GM19025 (cell line): ENCODE data around the gene ADD2.
"Not testable (repeated sequence)": the region's sequence is repeated elsewhere in the genome, so short reads cannot be mapped to it uniquely, and the experiment has no call there.

ENCODE experiments used
- ATAC-seq: cut with Tn5 transposase; IDR thresholded peaks from one replicate; pipeline ENCODE4 v1.9.1; 2021; ENCODE audit warnings: mild to moderate bottlenecking, low read depth, moderate library complexity; ENCODE audit not compliant: unreplicated experiment

Gene ADD2

GRCh38 chr2:70648961-70649360 lies 119.0 kb downstream of the ADD2 start:
- no peak for ATAC-seq

GRCh38 chr2:70647873-70648481 lies 120.0 kb downstream of the ADD2 start:
- ATAC-seq: no peak

- ATAC-seq: no peak
Measured at GRCh38 chr2:70646420-70646818, 121.6 kb downstream of the ADD2 start.

GRCh38 chr2:70645733-70646419 lies 122.1 kb downstream of the ADD2 start:
- no peak for ATAC-seq

- ATAC-seq: no peak
Measured at GRCh38 chr2:70643715-70644114, 124.3 kb downstream of the ADD2 start.

- ATAC-seq: no peak
Measured at GRCh38 chr2:70641263-70641784, 126.7 kb downstream of the ADD2 start.

- no peak for ATAC-seq
Measured at GRCh38 chr2:70639841-70640436, 128.1 kb downstream of the ADD2 start.

- no peak for ATAC-seq
Measured at GRCh38 chr2:70638561-70638960, 129.4 kb downstream of the ADD2 start.

- no peak for ATAC-seq
Measured at GRCh38 chr2:70633508-70633907, 134.5 kb downstream of the ADD2 start.

- ATAC-seq: no peak
Measured at GRCh38 chr2:70632966-70633365, 135.0 kb downstream of the ADD2 start.

GRCh38 chr2:70632388-70632787 lies 135.6 kb downstream of the ADD2 start:
- no peak for ATAC-seq

- ATAC-seq: no peak
Measured at GRCh38 chr2:70630761-70631160, 137.2 kb downstream of the ADD2 start.

- ATAC-seq: no peak
Measured at GRCh38 chr2:70627211-70627898, 140.6 kb downstream of the ADD2 start.

- ATAC-seq: no peak
Measured at GRCh38 chr2:70626254-70626990, 141.6 kb downstream of the ADD2 start.

GRCh38 chr2:70621536-70621935 lies 146.5 kb downstream of the ADD2 start:
- not testable (repeated sequence) for ATAC-seq

- no peak for ATAC-seq
Measured at GRCh38 chr2:70620020-70620419, 148.0 kb downstream of the ADD2 start.

GRCh38 chr2:70619167-70619566 lies 148.8 kb downstream of the ADD2 start:
- ATAC-seq: no peak

- no peak for ATAC-seq
Measured at GRCh38 chr2:70616168-70616694, 151.8 kb downstream of the ADD2 start.

- no peak for ATAC-seq
Measured at GRCh38 chr2:70615222-70615621, 152.8 kb downstream of the ADD2 start.

- no peak for ATAC-seq
Measured at GRCh38 chr2:70613521-70613920, 154.5 kb downstream of the ADD2 start.
